RWPE1 (cell line): ENCODE results near the gene LAMA2.

Experiments
- CTCF ChIA-PET: fragments of 350-600 bp; sonication (Branson Sonifier 250); formaldehyde crosslinking; extraction: SDS; loops from one replicate; lab custom pipeline; 2021; lab: Yijun Ruan, JAX
- POLR2A ChIA-PET: fragments of 400-600 bp; formaldehyde crosslinking; extraction: SDS; loops from one replicate; lab custom pipeline; 2020; ENCODE audit warnings: antibody characterized with exemption; ENCODE audit not compliant: low non-redundant PET; lab: Yijun Ruan, JAX
- DNase-seq: peaks from one replicate; pipeline ENCODE4 v3.0.0; 2012; ENCODE audit warnings: low spot score
- H3K27ac ChIP-seq: fragments of 450-650 bp; 2 replicates; pipeline ENCODE4 v1.5.1; 2017
- CTCF ChIP-seq: fragments of 450-650 bp; conservative IDR thresholded peaks from 2 replicates; pipeline ENCODE4 v1.5.1; 2017; ENCODE audit warnings: low read depth, mild to moderate bottlenecking

Gene LAMA2

GRCh38 chr6:128952902-128953301 lies 70.0 kb downstream of the LAMA2 start:
- CTCF ChIA-PET, result no interaction called here
- H3K27ac ChIP-seq, result no peak overlapping the region
- TF ChIP-seq CTCF, result no peak
- POLR2A ChIA-PET, result no interaction called here
- no peak for DNase-seq

- DNase-seq, result no peak
- no peak overlapping the region for H3K27ac ChIP-seq
- POLR2A ChIA-PET, result no interaction called here
- TF ChIP-seq CTCF, result no peak
- CTCF ChIA-PET, result no interaction called here
Observed at GRCh38 chr6:128954308-128955043, 71.5 kb downstream of the LAMA2 start.

GRCh38 chr6:128963561-128963960 lies 80.6 kb downstream of the LAMA2 start:
- POLR2A ChIA-PET, result no interaction called here
- no peak for DNase-seq
- CTCF ChIA-PET, result no interaction called here
- TF ChIP-seq CTCF, result no peak
- no peak overlapping the region for H3K27ac ChIP-seq

- DNase-seq, result no peak
- TF ChIP-seq CTCF, result no peak
- POLR2A ChIA-PET, result no interaction called here
Observed at GRCh38 chr6:128964233-128964755, 81.4 kb downstream of the LAMA2 start.

GRCh38 chr6:128964771-128965170 lies 81.8 kb downstream of the LAMA2 start:
- ChIA-PET POLR2A (no interaction called here), CTCF (no interaction called here)
- no peak overlapping the region for H3K27ac ChIP-seq
- TF ChIP-seq CTCF, result no peak
- no peak for DNase-seq

More at GRCh38 chr6:128964233-128964755, 81.4 kb downstream of the LAMA2 start:
- H3K27ac ChIP-seq, result no peak overlapping the region
- CTCF ChIA-PET, result no interaction called here

- TF ChIP-seq CTCF, result no peak
- CTCF ChIA-PET, result no interaction called here
- H3K27ac ChIP-seq, result no peak overlapping the region
- POLR2A ChIA-PET, result no interaction called here
- no peak for DNase-seq
Observed at GRCh38 chr6:128966934-128967333, 84.0 kb downstream of the LAMA2 start.
